Natural killer cell treated with Interleukin-12 subunit alpha and Interleukin-12 subunit beta and Interleukin-15 and Interleukin-18, amount 100 ng/mL, for 72 hours (primary cell): ENCODE results near the gene PTPRE. TPM values are rescaled to one million over a fixed set of nuclear protein-coding genes. Genes with fewer than 3 reads are reported as not detected.

ENCODE experiments used
- ATAC-seq, 2 donors: fragments of 150-1000 bp; cut with Tn5 transposase in 1 of 2; sonication (Bioruptor Pico), chemical (Tn5 transposase) in 1 of 2; 2 replicates each; pipeline ENCODE4 v1.10.0; 2021
- DNase-seq: peaks from one replicate; pipeline ENCODE4 v3.0.0; 2022; ENCODE audit warnings: low spot score
- H3K27ac Mint-ChIP-seq, 2 donors: 1 replicate in 1 of 2; 2 replicates in 1 of 2; pipeline ENCODE4 v1.8.0; 2022; ENCODE audit warnings: mixed read lengths in 2 of 2, mild to moderate bottlenecking in 1 of 2, moderate library complexity in 1 of 2
- H3K27me3 Mint-ChIP-seq, 2 donors: 1 replicate in 1 of 2; 2 replicates in 1 of 2; pipeline ENCODE4 v1.8.0; 2022; ENCODE audit warnings: mixed read lengths in 2 of 2
- H3K36me3 Mint-ChIP-seq: one replicate; pipeline ENCODE4 v1.8.0; 2022; ENCODE audit warnings: mixed read lengths
- H3K4me1 Mint-ChIP-seq, 2 donors: 1 replicate in 1 of 2; 2 replicates in 1 of 2; pipeline ENCODE4 v1.8.0; 2022; ENCODE audit warnings: low read depth in 2 of 2, mixed read lengths in 2 of 2, mild to moderate bottlenecking in 1 of 2
- H3K4me3 Mint-ChIP-seq: one replicate; pipeline ENCODE4 v1.8.0; 2022; ENCODE audit warnings: mixed read lengths
- H3K9me3 Mint-ChIP-seq: 2 replicates; pipeline ENCODE4 v1.8.0; 2022; ENCODE audit warnings: mixed read lengths
- total RNA-seq, 2 donors: library from RNA; stranded (reverse); gene quantifications; one replicate each; pipeline ENCODE4 v1.2.3, GENCODE V29; 2022

The PTPRE gene
- total RNA-seq, 2 donors from 2014 or later = 65.1 to 147 TPM

DNA sequence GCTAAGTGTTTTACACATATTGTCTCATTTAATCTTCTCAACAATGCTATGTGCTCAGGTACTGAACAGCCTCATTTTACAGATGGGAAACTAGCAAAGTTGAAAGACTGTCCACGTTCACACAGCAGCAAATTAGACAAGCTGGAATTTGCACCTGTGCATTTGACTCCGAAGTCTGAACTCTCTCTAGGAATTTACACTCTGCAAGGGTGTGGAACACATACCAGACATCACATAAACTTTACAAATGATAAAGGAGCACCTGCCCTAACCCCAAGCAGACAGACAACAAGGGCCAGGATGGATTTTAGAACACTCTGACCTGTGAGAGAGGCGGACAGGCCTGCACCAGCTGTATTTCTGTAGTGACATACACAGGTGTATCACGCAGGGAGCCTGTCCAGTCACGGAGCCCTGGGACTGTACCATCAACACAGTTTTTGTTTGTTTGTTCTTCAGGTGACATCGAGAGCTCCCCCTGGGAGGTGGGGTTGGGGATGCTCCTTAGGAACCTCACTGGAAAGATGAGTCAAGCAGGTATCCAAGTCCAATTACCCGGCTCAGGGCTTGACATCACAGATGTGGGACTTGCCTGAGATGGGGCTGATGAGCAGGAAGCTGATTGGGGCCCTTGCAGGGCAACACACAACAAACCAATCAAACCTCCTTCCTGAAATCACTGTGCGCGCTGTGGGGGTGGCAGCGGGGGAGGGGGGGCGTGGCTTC is 188.3 kb downstream of the PTPRE start:
- peaks cover 11% of the 10 kb centered on the region for H3K36me3 Mint-ChIP-seq
- H3K27ac Mint-ChIP-seq = peak overlapping the region; percentile 86 to 96
- H3K4me1 Mint-ChIP-seq = peaks cover 44 to 47% of the 10 kb centered on the region in 2 donors
- DNase-seq (no peak), ATAC-seq (peak; percentile 88 to 89)
- H3K27me3 Mint-ChIP-seq = no peaks in the 10 kb centered on the region
- no peaks in the 10 kb centered on the region for H3K9me3 Mint-ChIP-seq
- H3K4me3 Mint-ChIP-seq = peak overlapping the region; percentile 87

DNA sequence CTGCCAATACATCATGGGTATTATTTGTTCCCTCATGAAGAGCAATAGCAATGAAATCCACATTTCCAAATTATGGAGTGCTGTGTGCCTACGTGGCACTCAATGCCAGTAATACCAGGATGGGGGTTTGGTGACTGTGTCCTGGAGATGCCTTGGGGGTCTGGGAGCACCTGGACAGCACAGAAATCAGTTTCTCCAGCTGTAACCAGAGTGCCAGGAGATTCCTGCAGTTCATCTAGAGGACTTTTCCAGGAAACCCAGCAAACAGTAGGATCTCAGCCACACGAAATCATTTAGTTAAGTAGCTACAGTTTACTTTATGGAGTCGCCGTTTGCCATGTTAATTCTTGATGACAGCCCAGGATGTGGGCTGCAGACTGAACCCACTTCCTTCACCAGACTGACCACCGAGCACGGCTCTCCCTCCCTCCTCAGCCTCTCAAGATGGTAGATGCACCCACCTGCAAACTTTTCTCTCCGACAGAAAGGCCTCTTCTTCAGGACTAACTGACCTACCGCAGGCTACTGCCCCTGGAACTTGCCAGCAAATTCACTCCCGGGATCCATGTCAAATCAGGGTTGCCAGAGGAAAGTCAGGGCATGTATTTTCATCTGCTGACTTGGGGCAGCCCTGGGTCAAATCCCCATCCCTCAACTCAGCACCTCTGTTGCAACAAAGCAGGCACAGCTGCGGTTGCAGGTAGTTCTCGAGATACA is 189.0 kb downstream of the PTPRE start:
- peak; percentile 82 to 90 for ATAC-seq
- Mint-ChIP-seq H3K9me3 (no peaks in the 10 kb centered on the region), H3K27me3 (no peaks in the 10 kb centered on the region), H3K4me3 (peak overlapping the region; percentile 87), H3K27ac (peak overlapping the region; percentile 86 to 96), H3K36me3 (peaks cover 11% of the 10 kb centered on the region), H3K4me1 (peaks cover 44 to 47% of the 10 kb centered on the region in 2 donors)
- no peak for DNase-seq

DNA sequence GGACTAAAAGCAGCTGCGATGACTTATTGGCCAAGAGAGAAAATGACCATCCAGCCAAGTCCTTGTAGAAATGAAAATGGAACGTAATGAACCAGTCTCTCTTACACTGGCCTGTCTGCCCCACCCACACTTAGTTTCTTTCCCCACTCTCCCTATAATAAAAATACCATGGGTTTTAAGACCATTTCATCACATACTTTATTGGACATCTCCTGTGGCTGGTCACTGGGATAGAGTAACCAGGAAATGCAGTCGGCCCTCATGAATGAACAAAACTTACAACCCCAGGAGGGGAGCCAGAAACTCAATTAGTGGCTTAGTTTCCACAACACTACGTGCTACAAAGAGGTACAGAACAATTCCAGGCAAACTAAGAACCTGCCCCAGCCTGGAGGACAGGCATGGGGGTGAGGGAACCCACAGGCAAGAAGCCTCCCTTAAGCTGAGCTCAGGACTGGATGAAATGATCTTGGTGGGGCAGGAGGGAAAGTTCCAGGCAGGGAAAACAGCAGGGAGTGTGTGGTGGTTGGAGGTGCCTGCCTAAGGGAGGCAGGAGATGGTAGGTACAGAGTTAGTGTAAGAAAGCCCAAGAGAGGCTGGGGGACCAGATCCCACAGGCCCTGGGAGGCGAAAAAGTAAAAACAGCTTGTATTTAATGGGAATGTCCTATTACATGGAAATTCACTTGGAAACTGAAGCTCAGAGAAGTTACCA is 189.7 kb downstream of the PTPRE start:
- H3K27me3 Mint-ChIP-seq = no peaks in the 10 kb centered on the region
- H3K4me1 Mint-ChIP-seq = peaks cover 47 to 49% of the 10 kb centered on the region in 2 donors
- ATAC-seq (peak in 1 of 2 donors; percentile 1), DNase-seq (no peak)
- H3K27ac Mint-ChIP-seq = peak overlapping the region; percentile 86 to 96
- H3K36me3 Mint-ChIP-seq = peaks cover 18% of the 10 kb centered on the region
- H3K9me3 Mint-ChIP-seq = no peaks in the 10 kb centered on the region
- H3K4me3 Mint-ChIP-seq = peak overlapping the region; percentile 87

DNA sequence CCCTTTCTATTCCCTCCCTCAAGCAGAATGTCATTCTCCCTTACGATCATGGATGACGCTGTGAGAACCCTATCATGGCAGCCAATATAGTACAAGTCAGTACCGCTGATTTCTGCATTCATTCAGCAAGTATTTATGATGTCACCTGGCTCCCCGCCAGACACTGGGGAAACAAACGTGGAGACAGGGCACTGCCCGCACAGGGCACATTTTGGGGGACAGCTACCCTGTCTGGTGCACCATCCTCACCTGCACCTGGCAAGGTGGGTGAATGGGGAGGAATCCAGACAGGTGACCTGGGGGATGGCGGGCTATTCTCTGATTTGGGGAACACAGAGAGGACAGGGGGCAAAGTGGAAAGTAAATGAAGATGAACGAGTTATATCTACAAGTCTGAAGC is 190.9 kb downstream of the PTPRE start:
- Mint-ChIP-seq H3K4me3 (peak overlapping the region; percentile 44), H3K36me3 (peaks cover 22% of the 10 kb centered on the region), H3K4me1 (peaks cover 51 to 56% of the 10 kb centered on the region in 2 donors), H3K27me3 (no peaks in the 10 kb centered on the region), H3K27ac (peak overlapping the region; percentile 46 to 96), H3K9me3 (no peaks in the 10 kb centered on the region)
- ATAC-seq = no peak
- no peak for DNase-seq

DNA sequence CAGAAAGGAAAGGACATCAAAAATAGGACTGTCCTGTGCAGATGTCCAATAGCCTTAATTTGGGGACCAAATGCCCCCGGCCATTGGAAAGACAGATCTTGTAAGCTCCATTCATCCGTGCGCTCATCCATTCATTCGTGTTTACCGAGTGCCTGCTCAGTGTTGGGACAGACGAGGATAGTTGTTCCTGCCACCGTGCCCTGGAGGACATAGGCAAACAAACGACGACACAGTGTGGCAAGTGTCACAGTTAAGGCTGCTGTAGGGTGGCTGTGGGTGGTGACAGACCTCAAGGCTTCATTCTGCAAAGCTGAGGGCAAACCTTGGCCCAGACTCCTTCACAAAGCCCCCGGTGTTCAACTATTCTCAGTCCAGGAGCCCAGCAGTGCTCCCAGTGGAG is 191.7 kb downstream of the PTPRE start:
- peaks cover 59 to 64% of the 10 kb centered on the region in 2 donors for H3K4me1 Mint-ChIP-seq
- ATAC-seq = no peak
- H3K4me3 Mint-ChIP-seq = no peak overlapping the region
- no peak for DNase-seq
- no peak overlapping the region for H3K27ac Mint-ChIP-seq
- no peaks in the 10 kb centered on the region for H3K9me3 Mint-ChIP-seq
- H3K27me3 Mint-ChIP-seq = no peaks in the 10 kb centered on the region
- H3K36me3 Mint-ChIP-seq = peaks cover 31% of the 10 kb centered on the region

DNA sequence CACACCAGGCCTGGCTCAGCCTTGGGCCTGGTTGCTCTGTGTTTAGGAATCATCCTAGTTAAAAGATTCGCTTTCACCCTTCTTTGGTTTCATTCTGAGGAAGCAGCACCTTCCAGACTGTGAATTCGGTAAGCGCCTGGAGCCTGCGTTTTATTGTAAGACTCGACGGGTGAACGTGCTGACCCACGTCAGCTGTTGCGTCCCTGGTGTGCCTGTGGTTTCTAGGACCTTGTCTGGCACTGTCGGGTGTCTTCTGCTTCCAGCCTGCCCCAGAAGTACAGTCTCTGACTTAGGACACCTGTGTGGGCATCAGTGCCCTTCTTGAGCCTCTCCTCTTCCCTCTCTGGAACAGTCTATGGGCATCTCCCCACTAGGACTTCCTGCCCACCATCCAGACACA is 193.0 kb downstream of the PTPRE start:
- Mint-ChIP-seq H3K4me3 (no peak overlapping the region), H3K27ac (no peak overlapping the region), H3K4me1 (peaks cover 70 to 74% of the 10 kb centered on the region in 2 donors), H3K36me3 (peaks cover 40% of the 10 kb centered on the region), H3K27me3 (peaks cover 0 to 4% of the 10 kb centered on the region in 2 donors), H3K9me3 (no peaks in the 10 kb centered on the region)
- ATAC-seq (peak in 1 of 2 donors; percentile 33), DNase-seq (no peak)

DNA sequence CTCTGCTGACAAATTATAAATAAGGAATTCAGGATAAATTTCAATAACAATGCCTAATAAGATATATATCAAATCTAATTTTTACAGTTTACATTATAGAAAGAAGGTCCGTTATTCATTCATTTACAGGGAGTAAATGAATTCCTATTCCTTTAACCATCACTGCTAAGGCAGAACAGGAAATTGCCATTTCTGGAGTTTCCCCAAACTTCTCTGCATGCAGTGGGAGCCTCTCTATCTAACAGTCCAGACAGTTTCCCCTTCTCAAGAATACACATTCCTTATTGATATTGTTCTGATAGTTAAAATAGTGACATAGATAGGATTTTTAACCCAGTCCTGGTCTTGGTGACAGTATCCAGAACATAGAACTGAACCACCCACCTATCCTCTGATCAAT is 195.0 kb downstream of the PTPRE start:
- no peak overlapping the region for H3K27ac Mint-ChIP-seq
- no peak for ATAC-seq

DNA sequence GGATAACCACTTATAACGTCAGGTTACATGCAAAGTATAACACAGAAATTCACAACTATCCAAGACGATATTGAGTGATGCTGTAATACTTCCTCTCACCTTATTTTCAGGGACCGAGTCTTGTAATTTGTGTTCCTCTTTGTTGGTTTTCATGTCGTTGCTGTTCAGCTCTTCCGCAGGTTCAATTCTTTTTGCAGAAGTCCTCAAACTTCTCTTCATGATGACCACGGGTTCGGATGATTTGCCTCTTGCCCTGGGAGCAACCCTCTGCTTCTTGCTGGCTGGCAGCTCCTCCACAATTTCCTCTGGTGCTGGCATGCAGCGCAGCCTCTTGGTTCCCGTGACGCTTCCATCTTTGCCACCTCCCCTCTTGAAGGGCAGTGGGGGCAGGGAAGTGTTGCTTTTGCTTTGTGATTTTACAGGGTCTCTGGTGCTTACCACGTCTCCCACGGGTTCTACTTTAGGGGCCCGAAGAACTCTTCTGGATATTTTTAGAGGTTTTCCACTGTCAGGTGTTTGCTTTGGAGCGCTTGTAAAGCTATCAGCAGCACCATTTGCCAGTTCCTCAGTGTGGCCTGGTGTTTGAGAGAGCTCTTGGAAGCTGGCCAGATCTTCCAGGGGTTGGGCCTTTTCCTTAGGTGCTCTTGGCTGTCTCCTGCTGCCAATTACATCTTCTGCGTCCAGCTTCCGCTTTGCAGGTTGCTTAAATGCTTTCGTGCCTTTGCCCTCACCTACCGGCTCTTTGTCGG is 195.8 kb downstream of the PTPRE start:
- peaks cover 44 to 46% of the 10 kb centered on the region in 2 donors for H3K4me1 Mint-ChIP-seq
- ATAC-seq = no peak
- peaks cover 38% of the 10 kb centered on the region for H3K36me3 Mint-ChIP-seq
- H3K9me3 Mint-ChIP-seq = no peaks in the 10 kb centered on the region
- H3K27me3 Mint-ChIP-seq = peaks cover 0 to 6% of the 10 kb centered on the region in 2 donors
- no peak for DNase-seq
- H3K4me3 Mint-ChIP-seq = no peak overlapping the region
- H3K27ac Mint-ChIP-seq = peak overlapping the region in 1 of 2 donors; percentile 8

More for the DNA sequence above, 195.0 kb downstream of the PTPRE start:
- Mint-ChIP-seq H3K4me3 (no peak overlapping the region), H3K4me1 (peaks cover 52 to 54% of the 10 kb centered on the region in 2 donors), H3K9me3 (no peaks in the 10 kb centered on the region), H3K27me3 (peaks cover 0 to 6% of the 10 kb centered on the region in 2 donors), H3K36me3 (peaks cover 38% of the 10 kb centered on the region)
- DNase-seq = no peak

DNA sequence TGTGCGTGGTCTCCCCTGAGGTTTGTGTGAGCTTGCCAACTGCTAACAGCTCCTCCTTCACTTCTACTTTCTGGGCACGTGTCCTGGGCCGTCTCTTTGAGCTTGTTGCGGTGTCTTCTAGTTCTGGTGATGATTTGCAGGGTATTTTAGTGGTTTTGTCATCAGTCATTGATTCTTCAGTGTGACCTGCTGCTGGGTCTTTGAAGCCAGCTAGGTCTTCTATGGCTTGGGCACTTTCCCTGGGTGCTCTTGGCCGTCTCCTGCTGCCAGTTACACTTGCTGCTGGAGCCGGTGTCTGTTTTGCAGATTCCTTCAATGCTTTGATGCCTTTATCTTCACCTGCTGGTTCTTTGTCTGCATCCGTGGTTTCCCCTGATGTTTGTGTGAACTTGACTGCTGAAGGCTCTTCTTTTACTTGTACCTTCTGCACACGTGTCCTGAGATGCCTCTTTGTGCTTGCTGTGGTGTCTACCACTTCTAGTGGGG is 196.4 kb downstream of the PTPRE start:
- DNase-seq (no peak), ATAC-seq (peak in 1 of 2 donors; percentile 69)
- no peak overlapping the region for H3K4me3 Mint-ChIP-seq
- peak overlapping the region in 1 of 2 donors; percentile 8 for H3K27ac Mint-ChIP-seq
- peaks cover 33% of the 10 kb centered on the region for H3K36me3 Mint-ChIP-seq
- H3K9me3 Mint-ChIP-seq = no peaks in the 10 kb centered on the region
- peaks cover 38 to 40% of the 10 kb centered on the region in 2 donors for H3K4me1 Mint-ChIP-seq
- peaks cover 0 to 6% of the 10 kb centered on the region in 2 donors for H3K27me3 Mint-ChIP-seq

DNA sequence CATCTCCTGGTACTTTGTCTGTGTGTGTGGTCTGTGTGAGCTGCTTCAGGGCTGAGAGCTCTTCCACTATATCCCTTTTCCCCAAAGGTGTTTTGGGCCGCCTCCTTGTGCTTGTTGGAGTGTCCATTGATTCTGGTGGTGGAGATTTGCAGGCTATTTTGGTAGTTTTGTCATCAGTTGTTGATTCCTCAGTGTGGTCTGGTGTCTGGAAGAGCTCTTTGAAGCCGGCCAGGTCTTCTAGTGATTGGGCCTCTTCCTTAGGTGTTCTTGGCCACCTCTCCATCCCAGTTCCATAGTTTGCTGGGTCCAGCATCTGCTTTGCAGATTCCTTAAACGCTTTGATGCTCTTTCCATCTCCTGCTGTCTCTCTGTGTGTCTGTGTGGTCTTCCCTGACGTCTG is 198.5 kb downstream of the PTPRE start:
- no peak for ATAC-seq
- Mint-ChIP-seq H3K36me3 (peaks cover 31% of the 10 kb centered on the region), H3K9me3 (no peaks in the 10 kb centered on the region), H3K4me1 (peaks cover 25 to 31% of the 10 kb centered on the region in 2 donors), H3K4me3 (no peak overlapping the region), H3K27me3 (peaks cover 0 to 6% of the 10 kb centered on the region in 2 donors), H3K27ac (no peak overlapping the region)
- DNase-seq = no peak

DNA sequence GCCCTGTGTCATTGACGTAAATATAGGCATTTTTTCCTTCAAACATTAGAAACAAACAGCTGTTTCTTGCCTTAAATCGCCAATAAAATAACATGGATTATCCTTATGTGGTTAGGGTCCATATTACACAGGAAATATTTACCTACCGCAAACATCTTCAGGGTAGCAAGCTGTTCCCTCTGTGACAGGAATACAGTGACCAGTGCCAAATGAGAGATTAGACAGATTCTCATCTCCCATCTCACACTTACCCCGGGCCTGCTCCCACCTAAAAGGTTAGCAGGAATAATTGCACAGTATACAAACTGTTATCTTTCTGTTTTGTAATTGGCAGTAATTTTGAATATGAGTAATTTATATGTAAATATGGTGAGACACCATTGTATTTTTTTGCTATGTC is 202.8 kb downstream of the PTPRE start:
- Mint-ChIP-seq H3K36me3 (peaks cover 24% of the 10 kb centered on the region), H3K4me1 (peaks cover 2 to 4% of the 10 kb centered on the region in 2 donors), H3K27ac (no peak overlapping the region), H3K9me3 (no peaks in the 10 kb centered on the region), H3K4me3 (no peak overlapping the region), H3K27me3 (peaks cover 0 to 3% of the 10 kb centered on the region in 2 donors)
- ATAC-seq (no peak), DNase-seq (no peak)

DNA sequence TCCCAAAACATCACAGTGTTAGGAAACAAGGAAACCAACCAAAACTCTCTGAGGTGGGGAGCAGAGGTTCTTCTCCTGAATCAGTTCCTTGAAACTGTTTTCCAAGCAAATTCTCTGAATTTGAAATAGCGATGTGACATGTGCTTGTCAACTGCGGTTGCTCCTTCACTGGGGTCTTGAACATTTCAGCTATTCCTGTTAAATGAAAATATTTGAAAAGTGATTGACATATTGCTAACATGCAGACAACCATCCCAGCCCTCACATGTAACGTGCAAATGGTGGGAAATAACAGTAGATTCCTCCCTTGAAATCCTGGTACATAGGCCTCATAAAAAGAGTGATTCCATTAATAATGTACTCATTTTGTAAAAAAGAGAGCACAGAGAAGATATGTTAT is 203.4 kb downstream of the PTPRE start:
- Mint-ChIP-seq H3K36me3 (peaks cover 24% of the 10 kb centered on the region), H3K9me3 (no peaks in the 10 kb centered on the region), H3K27me3 (no peaks in the 10 kb centered on the region), H3K4me3 (no peak overlapping the region), H3K4me1 (peaks cover 0 to 2% of the 10 kb centered on the region in 2 donors), H3K27ac (no peak overlapping the region)
- no peak for DNase-seq
- ATAC-seq = no peak

DNA sequence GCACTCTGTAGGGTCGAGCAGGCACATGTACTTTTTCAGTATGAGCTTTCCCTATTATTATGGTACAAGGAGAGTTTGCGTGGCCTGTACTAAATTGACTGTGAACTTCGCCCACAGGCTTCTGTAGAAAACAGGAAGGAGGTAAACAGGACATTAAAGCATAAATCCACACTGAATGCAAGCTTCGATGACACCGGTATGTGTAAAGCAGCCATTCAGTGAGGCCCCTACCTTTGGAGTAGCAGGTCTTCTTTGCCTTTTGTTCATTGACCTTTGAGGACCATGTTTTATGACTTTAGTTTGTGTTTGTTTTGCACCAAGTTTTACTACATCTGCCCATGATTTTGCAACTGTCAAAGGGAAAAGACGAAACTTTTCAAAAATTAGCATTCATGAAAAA is 204.8 kb downstream of the PTPRE start:
- ATAC-seq (no peak), DNase-seq (no peak)
- no peak overlapping the region for H3K27ac Mint-ChIP-seq
- peaks cover 32% of the 10 kb centered on the region for H3K36me3 Mint-ChIP-seq
- H3K27me3 Mint-ChIP-seq = no peaks in the 10 kb centered on the region
- no peaks in the 10 kb centered on the region for H3K9me3 Mint-ChIP-seq
- H3K4me3 Mint-ChIP-seq = no peak overlapping the region
- H3K4me1 Mint-ChIP-seq = peaks cover 0 to 5% of the 10 kb centered on the region in 2 donors
